Measurements from ENCODE around the gene OR6C4.

GRCh38 chr12:55582066-55582465 lies 32.7 kb downstream of the OR6C4 start:
- TF ChIP-seq CTCF (IDR thresholded peaks at IDR 0.05) (no peak), POLR2A (IDR thresholded peaks at IDR 0.05) (no peak), POLR2AphosphoS5 (IDR thresholded peaks at IDR 0.05; ENCODE audit: insufficient read depth in 1 of 2, low read depth in 1 of 2) (no peak)
